HG03558 (cell line): ENCODE data around the gene JMJD1C.
"Not testable (repeated sequence)": the region's sequence is repeated elsewhere in the genome, so short reads cannot be mapped to it uniquely, and the experiment has no call there.

Experiments used
- ATAC-seq: cut with Tn5 transposase; IDR thresholded peaks from one replicate; pipeline ENCODE4 v1.9.1; 2021; ENCODE audit warnings: moderate number of reproducible peaks; ENCODE audit not compliant: unreplicated experiment; ENCODE audit errors: extremely low read depth

JMJD1C gene, protein sequence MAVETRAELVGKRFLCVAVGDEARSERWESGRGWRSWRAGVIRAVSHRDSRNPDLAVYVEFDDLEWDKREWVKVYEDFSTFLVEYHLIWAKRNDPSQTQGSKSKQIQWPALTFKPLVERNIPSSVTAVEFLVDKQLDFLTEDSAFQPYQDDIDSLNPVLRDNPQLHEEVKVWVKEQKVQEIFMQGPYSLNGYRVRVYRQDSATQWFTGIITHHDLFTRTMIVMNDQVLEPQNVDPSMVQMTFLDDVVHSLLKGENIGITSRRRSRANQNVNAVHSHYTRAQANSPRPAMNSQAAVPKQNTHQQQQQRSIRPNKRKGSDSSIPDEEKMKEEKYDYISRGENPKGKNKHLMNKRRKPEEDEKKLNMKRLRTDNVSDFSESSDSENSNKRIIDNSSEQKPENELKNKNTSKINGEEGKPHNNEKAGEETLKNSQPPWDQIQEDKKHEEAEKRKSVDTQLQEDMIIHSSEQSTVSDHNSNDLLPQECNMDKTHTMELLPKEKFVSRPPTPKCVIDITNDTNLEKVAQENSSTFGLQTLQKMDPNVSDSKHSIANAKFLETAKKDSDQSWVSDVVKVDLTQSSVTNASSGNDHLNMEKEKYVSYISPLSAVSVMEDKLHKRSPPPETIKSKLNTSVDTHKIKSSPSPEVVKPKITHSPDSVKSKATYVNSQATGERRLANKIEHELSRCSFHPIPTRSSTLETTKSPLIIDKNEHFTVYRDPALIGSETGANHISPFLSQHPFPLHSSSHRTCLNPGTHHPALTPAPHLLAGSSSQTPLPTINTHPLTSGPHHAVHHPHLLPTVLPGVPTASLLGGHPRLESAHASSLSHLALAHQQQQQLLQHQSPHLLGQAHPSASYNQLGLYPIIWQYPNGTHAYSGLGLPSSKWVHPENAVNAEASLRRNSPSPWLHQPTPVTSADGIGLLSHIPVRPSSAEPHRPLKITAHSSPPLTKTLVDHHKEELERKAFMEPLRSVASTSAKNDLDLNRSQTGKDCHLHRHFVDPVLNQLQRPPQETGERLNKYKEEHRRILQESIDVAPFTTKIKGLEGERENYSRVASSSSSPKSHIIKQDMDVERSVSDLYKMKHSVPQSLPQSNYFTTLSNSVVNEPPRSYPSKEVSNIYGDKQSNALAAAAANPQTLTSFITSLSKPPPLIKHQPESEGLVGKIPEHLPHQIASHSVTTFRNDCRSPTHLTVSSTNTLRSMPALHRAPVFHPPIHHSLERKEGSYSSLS (N-terminal part only)

DNA sequence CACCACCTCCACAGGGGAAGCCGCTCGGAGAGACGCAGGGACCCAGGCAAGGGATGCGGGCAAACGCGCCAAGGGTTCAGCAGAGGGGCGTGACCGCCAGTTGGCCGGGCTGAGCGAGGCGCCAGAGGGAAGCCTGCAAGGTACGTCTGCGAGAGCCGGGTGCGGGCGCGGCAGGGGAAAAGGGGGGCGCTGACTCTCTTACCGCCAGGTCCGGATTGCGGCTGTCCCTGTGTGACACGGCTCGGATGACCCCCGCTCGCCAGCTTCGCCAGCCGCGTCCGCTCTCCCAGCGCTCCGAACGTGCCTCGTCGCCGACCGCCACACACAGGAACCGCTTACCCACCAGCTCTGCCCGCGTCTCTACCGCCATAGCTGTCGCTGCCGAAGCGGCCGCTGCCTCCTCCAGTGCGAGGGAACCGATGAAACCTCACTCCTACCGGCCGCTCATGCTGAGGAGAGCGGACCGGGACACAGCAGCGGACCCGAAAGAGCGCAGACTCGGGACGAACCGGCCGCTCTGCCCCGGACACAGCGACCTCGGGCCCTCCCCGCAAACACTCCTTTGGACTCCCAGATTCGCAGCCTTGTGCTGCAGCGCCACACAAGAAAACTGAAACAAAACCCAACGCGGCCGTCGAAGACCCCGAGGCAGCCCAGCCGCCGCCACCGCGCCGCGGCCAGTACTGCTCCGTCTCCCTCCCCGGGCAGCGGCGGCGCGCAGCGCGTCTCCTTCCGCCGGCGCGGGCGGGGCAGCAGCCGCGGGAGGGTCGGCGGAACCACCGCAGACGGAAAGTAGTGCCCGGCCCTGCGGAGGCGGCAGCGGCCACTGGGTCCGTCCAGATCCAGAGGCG is at the start of gene JMJD1C:
Gene JMJD1C (minus strand): TSS at position 685 of the 851 bp plus-strand sequence. CDS start 315 bp downstream, at position 370.
- ATAC-seq: peak; percentile 40

DNA sequence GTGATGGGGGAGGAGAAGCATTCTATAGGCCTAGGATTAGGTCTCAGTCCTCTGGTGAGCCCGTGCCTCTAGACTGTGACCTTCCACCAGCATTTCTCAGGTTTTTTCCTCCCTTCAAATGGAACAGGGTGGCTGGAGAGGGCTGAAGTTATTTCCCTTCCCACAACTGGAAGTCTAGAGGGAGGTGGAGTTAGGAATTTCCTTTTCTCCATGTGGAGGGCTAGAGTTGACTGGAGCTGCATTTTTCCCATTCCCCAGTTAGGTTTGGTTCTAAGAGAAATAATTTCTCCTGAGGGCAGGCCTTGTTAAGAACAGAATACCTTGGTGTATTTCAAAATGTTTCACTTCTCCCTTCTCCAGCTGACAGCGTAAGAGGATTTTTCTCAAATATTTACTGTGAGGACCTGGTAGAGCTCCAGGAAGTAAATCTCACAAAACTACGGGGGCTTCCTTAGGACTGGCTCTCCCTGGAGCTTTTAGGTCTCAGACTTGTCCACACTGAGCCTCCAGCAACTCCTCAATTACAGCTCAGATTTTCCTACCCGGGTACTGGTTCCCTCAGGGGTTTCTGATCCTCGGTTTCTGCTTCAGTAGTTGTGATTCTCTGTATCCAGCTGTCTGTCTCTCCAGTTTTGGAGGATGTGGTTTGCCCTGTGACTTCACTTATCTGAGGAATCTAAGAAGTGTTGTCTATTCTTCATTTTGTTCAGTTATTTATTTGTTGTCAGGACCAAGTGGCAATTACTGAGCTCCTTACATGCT is 49.4 kb upstream of the JMJD1C start:
- no peak for ATAC-seq

DNA sequence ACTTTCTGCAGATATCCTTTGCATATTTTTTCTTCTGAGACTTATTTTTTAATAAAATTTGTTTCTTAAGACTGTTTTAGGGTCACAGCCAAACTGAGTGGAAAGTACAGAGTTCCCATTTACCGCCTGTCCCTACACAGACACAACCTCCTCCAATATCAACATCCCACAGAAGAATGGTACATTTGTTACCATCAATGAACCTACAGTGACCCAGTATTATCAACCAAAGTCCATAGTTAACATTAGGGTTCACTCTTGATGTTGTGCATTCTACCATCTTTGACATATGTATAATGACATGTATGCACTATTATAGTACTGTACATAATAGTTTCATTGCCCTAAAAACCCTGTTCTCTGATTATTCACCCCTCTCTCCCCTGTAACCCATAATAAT is 40.8 kb upstream of the JMJD1C start:
- no peak for ATAC-seq

DNA sequence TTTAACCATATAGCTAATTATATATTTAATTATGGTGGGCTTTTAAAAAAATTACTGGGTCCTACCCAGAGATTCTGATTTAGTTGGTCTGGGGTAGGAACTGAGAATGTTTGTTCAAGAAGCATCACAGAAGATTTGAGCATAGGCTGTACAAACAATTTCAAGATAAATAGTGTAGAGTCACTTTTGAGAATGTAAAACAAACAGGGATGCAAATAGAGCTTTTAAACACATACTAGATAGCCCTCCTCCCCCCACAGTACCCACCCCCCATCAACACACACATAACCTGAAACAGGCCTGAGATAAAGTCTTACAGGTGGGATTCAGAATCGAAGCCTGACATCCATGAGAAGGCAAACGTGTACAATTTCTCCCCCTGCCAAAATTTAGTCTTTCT is 39.8 kb upstream of the JMJD1C start:
- ATAC-seq: no peak

DNA sequence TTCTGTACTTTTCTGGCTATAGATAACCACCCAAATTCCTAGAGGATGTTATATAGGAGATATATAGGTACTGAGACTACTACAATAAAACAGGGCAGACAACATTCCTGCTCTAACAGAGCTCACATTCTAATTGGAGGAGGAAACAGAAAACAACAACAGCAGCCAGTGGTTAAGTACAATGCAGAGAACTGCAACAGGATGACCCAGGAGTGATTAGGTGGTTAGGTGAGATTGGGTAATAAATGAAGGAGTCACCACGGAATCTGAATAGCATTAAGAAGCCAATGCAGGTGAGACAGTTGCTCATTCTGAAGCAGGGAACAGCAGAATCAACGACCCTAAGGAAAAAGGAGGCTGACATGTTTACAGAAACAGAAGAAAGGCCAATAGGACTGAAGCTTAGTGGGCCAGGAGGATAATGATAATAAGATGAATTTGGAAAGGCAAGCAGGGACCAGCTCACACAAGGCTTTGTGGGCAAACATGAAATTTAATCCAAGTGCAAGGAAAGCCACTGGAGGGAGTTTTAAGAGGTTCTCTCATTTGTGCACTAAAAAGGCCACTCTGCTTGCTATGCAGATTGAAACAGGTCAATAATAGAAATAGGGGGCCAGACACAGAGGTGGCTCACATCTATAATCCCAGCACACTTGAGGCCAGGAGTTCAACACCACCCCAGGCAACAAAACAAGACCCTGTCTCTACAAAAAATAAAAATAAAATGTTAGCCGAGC is 38.5 kb upstream of the JMJD1C start:
- ATAC-seq: no peak

DNA sequence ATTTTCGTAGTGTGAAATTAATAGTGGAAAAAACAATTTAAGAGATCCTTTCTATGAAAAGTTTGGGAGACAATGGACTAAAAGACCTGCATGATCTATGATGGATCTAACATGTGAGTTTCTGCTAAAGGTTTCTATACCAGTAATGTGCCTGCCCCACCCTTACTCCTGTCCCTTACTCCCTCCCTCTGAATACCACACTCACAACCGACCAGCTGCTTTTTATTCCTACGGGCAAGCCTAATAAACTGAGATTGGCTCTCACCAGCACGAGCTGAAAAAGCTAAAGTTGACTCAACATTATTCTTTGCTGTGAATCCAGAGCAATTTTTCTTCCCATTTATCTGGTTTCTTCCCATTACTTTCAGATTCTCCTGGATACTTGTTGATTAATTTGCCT is 37.6 kb upstream of the JMJD1C start:
- no peak for ATAC-seq

DNA sequence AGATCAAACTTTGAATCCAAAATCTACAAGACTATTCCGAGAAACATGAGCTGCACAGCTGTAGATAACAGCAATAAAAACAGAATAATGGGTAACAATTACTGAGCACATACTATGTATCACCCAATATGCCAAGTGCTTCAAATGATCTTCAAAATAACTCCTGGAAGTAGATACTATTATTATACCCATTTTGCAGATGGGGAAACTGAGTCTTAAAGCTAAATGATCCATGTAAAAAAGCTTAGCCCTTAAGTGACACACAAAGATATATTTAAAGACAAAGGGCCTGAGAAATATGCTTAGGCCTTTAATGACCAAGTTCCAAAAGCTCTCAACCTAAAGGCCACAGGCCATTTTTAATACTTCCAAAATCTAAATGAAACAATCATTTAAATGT is 37.1 kb upstream of the JMJD1C start:
- no peak for ATAC-seq

DNA sequence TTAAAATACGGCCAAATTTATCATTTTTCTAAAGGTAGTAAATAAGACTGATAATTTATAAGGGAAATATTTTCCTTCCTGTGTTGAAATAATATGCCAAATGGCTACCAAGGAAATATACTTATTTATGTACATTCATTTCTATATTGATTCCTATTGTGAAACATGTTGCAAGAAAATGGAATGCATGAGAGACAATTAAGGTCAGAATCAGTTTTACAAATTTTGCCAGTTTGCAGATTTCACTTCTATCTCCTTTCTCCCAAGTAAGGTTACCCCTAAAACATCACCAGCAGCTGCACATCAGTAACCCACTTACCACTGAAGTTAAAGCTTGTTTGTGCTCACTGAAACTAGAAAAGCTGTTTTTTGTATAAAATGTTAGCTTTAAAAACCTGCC is 36.2 kb upstream of the JMJD1C start:
- ATAC-seq: no peak

DNA sequence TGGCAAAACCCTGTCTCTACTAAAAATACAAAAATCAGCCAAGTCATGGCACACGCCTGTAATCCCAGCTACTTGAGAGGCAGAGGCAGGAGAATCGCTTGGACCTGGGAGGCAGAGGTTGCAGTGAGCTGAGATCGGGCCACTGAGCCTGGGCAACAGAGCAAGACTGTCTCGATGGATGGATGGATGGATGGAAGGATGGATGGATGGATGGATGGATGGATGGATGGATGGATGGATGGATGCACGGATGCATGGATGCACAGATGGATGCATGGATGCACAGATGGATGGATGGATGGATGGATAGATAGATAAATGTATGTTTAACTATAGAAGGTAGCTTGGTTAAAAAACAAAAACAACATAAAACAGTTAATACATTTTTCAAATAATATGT is 34.8 kb upstream of the JMJD1C start:
- not testable (repeated sequence) for ATAC-seq

DNA sequence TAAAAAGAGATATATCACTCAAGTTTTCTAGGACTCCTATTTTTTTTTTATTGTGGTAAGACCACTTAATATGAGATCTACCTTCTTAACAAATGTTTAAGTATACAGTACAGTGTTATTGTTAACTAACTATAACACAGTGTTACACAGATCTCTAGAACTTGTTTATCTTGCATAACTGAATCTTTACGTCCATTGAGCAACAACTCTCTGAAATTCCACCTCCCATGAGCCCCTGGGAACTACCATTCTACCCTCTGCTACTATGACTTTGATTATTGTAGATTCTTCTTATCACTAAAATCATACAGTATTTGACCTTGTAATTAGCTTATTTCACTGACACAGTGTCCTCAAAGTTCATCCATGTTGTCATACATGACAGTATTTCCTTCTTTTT is 32.9 kb upstream of the JMJD1C start:
- no peak for ATAC-seq

DNA sequence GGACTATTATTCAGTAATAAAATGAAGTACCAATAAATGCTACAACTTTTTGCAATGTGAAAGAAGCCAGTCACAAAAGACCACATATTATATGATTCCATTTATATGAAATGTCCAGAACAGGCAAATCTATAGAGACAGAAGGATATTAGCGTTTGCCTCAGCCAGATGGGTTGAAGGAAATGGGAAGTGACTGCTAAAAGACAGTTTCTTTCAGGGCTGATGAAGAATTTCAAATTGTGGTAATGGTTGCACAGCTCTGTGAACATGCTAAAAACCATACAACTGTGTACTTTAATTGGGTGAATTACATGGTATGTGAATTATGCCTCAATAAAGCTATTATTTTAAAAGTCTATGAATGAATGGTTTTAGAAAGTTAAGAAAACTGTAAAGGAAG is 31.5 kb upstream of the JMJD1C start:
- no peak for ATAC-seq

DNA sequence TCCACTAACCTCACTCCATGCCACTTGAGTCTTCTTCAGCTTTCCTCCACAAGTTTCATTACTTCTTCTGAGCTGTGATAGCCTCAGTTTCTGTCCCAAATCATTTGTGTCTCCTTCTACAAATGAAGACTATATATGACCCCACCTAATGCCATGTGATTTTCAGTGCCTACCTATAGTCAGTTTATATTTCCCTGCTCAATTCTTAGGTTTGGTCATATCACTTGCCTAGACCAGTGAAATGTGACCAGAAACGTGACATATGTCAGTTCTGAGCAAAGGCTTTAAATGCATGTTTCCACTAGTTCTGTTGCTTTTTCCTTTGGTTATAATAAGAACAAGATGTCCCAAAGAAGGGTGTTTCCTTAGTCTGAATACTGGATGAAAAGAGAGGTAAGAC is 30.8 kb upstream of the JMJD1C start:
- no peak for ATAC-seq

DNA sequence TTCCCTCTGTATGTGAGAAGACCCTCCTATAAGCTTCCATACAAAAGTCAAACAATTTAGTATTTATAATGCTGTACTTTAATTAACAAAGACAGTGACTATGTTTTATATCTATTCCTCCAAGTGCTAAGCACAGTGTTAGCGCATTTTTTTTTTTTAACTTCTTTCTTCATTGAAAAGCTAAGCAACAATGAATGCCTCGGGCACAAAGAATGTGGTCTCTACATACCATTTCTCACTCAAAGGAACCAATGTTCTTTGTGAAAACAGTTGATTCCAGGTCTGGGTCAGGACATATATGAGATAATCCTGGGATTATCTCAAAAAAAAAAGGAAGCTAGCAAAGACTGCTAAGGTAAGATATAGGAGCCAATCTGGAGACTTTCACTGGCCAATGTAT is 29.2 kb upstream of the JMJD1C start:
- ATAC-seq: no peak

DNA sequence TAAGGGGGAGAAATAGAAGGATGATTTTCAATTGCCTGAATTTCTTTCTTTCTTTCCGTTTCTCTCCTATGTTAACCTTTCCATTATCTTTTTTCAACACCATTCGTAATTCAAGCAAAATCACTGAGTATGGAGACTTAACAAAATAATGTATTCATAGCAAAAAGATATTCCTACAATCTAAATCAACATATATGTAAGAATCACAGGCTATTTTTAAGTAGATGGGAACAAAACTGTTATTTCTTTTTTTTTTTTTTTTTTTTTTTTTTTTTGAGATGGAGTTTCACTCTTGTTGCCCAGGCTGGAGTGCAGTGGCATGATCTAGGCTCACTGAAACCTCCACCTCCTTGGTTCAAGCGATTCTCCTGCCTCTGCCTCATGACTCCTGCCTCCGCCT is 27.2 kb upstream of the JMJD1C start:
- no peak for ATAC-seq

DNA sequence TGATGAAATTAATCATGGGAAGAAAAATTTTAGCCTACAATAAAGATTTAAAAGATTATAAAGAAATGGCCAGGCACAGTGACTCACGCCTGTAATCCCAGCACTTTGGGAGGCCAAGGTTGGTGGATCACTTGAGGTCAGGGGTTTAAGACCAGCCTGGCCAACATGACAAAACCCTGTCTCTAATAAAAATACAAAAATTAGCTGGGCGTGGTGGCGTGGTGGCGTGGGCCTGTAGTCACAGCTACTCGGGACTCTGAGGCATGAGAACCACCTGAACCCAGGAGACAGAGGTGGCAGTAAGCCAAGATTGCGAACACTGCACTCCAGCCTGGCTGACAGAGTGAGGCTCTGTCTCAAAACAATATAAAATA is 26.5 kb upstream of the JMJD1C start:
- not testable (repeated sequence) for ATAC-seq

DNA sequence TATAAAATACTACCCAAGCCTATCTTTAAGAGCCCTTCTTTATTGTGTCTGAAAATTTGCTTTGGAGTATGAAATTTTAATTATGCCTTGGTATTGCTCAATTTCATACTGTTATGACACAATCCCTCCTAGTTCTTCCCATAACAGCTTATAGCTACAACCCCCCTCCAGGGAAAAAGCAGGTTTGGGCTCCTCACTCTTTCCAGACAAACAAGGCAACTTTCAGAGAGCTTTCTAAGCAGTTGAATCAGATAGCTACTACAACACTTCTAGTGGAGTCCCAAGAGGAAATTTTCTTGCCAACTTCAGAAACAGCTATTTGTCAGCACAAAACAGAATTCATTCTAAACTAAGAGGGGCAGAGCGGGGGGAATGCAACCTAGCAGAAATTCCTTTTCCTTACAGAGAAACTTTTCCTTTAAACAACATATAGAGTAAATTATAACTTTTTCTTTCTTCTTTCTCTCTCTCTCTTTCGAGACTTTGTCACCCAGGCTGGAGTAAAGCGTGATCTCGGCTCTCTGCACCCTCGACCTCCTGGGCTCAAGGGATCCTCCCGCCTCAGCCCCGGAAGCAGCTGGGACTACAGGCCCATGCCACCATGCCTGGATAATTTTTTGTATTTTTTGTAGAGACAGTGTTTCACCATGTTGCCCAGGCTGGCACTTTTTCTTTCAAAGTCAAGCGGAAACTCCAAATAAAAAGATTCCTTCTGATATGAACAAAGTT is 26.0 kb upstream of the JMJD1C start:
- ATAC-seq: no peak

DNA sequence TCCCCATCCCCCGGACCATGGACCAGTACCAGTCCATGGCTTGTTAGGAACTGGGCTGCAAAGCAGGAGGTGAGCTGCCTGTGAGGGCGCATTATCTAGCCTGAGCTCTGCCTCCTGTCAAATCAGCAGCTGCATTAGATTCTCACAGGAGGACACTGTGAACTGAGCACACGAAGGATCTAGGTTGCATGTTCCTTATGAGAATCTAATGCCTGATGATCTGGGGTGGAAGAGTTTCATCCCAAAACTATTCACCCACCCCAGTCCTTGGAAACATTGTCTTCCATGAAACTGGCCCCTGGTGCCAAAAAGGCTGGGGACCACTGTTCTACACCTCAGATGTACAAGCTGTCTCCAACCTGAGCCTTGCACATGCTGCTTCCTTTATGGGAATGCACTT is 24.1 kb upstream of the JMJD1C start:
- no peak for ATAC-seq

DNA sequence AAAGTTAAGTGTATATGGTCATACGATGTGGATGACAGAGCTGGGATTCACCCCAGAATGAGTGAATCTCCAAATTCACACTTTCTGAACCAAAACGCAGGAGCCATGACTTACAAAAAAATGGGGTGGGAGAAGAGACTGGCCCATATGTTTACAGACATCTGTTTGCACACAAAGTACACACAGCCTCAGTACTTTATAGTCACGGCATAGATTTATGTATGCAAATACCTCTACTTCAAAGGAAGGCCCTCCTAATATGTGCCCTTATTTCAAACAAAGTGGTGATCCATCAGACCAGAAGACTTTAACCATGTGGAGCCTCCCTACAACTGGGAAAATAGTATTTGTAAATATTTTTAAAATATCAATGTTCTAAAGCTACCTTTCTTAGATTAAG is 22.2 kb upstream of the JMJD1C start:
- ATAC-seq: no peak
